ENCODE data around the gene VPS37C. TPM values are rescaled to one million over a fixed set of nuclear protein-coding genes. Genes with fewer than 3 reads are reported as not detected.

Gene VPS37C
- total RNA-seq, 4 donors from 2014 or later: 8.6 to 23.3 (median 20.5) TPM

DNA sequence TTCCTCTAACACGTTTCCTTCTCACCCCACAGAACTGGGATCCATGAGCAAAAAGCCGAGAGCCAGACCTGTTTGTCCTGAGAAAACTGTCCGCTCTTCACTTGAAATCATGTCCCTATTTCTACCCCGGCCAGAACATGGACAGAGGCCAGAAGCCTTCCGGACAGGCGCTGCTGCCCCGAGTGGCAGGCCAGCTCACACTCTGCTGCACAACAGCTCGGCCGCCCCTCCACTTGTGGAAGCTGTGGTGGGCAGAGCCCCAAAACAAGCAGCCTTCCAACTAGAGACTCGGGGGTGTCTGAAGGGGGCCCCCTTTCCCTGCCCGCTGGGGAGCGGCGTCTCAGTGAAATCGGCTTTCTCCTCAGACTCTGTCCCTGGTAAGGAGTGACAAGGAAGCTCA, 35.0 kb downstream of the VPS37C start:
- DNase-seq: no peak
- H3K4me3 ChIP-seq: no peak overlapping the region

DNA sequence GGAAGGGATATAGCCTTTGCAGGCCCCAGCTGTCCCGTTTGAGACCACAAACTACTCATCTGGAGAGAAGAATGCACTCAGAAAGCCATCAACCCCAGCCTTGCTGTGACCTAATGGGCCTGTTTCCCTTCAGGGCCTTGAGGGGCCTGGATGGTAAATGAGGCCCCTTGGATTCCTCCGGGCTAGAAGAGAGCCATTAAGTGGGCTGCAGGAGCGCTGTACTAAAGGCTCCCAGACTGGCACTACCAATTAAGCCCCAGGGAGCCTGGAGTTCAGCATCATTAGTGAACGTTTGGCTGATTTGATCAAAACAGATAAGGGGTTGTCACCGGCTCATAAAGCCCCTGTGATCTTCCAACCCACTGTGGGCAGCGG, 35.9 kb downstream of the VPS37C start:
- Histone ChIP-seq H3K27me3 (no peaks in the 10 kb centered on the region), H3K36me3 (no peaks in the 10 kb centered on the region), H3K9me3 (no peaks in the 10 kb centered on the region), H3K27ac (no peak overlapping the region), H3K4me1 (peaks cover 8 to 20% (median 14%) of the 10 kb centered on the region in 4 donors), H3K4me3 (no peak overlapping the region)
- intact Hi-C loops (cut with DNase I; ENCODE audit: low total_unique reads) (loop anchor here (5.0 kb wide), 2 partner anchors 62 to 293 kb away; no protein-coding TSS in a partner anchor), in situ Hi-C loops (cut with MboI; ENCODE audit: low pct_ligation_motif_present in 1 of 4, low pct_unique_long_range_greater_than_20kb in 1 of 4, low sequenced_read_pairs in 3 of 4) (loop anchor here in 1 of 4 donors (10.0 to 25.0 kb wide), 2 partner anchors 160 to 288 kb away; partner anchors contain the start of gene CCDC86)
- no peak for DNase-seq
- TF ChIP-seq, protein P1, sequence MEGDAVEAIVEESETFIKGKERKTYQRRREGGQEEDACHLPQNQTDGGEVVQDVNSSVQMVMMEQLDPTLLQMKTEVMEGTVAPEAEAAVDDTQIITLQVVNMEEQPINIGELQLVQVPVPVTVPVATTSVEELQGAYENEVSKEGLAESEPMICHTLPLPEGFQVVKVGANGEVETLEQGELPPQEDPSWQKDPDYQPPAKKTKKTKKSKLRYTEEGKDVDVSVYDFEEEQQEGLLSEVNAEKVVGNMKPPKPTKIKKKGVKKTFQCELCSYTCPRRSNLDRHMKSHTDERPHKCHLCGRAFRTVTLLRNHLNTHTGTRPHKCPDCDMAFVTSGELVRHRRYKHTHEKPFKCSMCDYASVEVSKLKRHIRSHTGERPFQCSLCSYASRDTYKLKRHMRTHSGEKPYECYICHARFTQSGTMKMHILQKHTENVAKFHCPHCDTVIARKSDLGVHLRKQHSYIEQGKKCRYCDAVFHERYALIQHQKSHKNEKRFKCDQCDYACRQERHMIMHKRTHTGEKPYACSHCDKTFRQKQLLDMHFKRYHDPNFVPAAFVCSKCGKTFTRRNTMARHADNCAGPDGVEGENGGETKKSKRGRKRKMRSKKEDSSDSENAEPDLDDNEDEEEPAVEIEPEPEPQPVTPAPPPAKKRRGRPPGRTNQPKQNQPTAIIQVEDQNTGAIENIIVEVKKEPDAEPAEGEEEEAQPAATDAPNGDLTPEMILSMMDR (IDR thresholded peaks at IDR 0.05): no peak
- TF ChIP-seq POLR2A (IDR thresholded peaks at IDR 0.05) (no peak), POLR2AphosphoS5 (IDR thresholded peaks at IDR 0.05) (no peak), EP300 (IDR thresholded peaks at IDR 0.05; ENCODE audit: low read depth) (no peak)
- 77% methylated on average over 6 of the region's 6 CpGs; no CpG with 5 or more reads in 1 of the 2 donors for WGBS, 2 donors (ENCODE audit: low coverage in 1 of 2)

More for the DNA sequence above, 35.0 kb downstream of the VPS37C start:
- in situ Hi-C loops (cut with MboI; ENCODE audit: low pct_ligation_motif_present in 1 of 4, low pct_unique_long_range_greater_than_20kb in 1 of 4, low sequenced_read_pairs in 3 of 4) (loop anchor here in 1 of 4 donors (10.0 to 25.0 kb wide), 2 partner anchors 161 to 289 kb away; partner anchors contain the start of gene CCDC86), intact Hi-C loops (cut with DNase I; ENCODE audit: low total_unique reads) (loop anchor here (5.0 kb wide), 2 partner anchors 61 to 294 kb away; no protein-coding TSS in a partner anchor)
- TF ChIP-seq, protein P1 (IDR thresholded peaks at IDR 0.05): no peak
- TF ChIP-seq POLR2AphosphoS5 (IDR thresholded peaks at IDR 0.05): no peak
- TF ChIP-seq POLR2A (IDR thresholded peaks at IDR 0.05): no peak
- no peak for TF ChIP-seq EP300 (IDR thresholded peaks at IDR 0.05; ENCODE audit: low read depth)
- no peak overlapping the region for H3K27ac ChIP-seq
- H3K36me3 ChIP-seq: no peaks in the 10 kb centered on the region
- peaks cover 4 to 15% (median 7%) of the 10 kb centered on the region in 4 donors for H3K4me1 ChIP-seq
- WGBS, 2 donors (ENCODE audit: low coverage in 1 of 2): 76 to 81% methylated on average over 3 to 14 of the region's 14 CpGs
- no peaks in the 10 kb centered on the region for H3K27me3 ChIP-seq
- H3K9me3 ChIP-seq: no peaks in the 10 kb centered on the region

DNA sequence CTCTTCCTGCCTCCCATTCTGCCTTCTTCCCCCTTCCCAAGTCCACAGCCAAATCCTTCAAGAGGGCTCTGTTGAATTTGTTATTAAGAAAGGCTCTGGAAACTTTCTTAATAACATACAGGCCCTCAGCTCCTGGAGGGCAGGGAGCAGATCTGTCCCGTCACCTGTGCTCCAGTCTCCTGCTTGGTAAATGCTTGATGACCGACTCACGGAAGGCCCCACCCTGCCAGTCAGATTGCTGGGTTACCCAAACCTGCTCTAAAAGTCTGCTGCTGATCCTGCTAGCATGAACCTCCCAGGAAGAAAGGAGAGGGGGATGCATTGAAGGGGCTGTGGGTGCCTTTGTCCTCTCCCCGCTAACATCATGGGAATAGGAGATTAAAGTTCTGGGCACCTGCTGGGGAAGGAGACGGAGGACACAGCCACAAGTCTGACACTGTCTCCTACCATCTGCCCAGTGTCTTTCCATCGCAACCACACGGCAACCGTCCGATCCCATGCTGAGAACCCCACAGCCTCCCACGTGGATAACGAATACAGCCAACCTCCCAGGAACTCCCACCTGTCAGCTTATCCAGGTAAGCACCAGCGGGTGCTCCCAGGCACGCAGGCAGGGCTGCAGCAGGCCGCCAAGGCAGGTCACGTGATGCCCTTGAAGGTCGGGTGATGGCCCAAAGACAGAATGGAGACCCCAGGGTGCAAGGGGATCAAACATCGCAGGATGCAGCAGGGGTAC, 36.5 kb downstream of the VPS37C start:
- no peaks in the 10 kb centered on the region for H3K9me3 ChIP-seq
- H3K27me3 ChIP-seq: no peaks in the 10 kb centered on the region
- WGBS, 2 donors (ENCODE audit: low coverage in 1 of 2): 84 to 100% methylated on average over 2 to 17 of the region's 17 CpGs
- intact Hi-C loops (cut with DNase I; ENCODE audit: low total_unique reads): loop anchor here (5.0 kb wide), 2 partner anchors 63 to 292 kb away; no protein-coding TSS in a partner anchor
- H3K4me3 ChIP-seq: no peak overlapping the region
- H3K36me3 ChIP-seq: no peaks in the 10 kb centered on the region
- no peak for TF ChIP-seq POLR2A (IDR thresholded peaks at IDR 0.05)
- TF ChIP-seq, protein P1 (IDR thresholded peaks at IDR 0.05): no peak
- DNase-seq: no peak
- in situ Hi-C loops (cut with MboI; ENCODE audit: low pct_ligation_motif_present in 1 of 4, low pct_unique_long_range_greater_than_20kb in 1 of 4, low sequenced_read_pairs in 3 of 4): loop anchor here in 1 of 4 donors (10.0 to 25.0 kb wide), 2 partner anchors 160 to 287 kb away; partner anchors contain the start of gene CCDC86
- peaks cover 7 to 15% (median 10%) of the 10 kb centered on the region in 4 donors for H3K4me1 ChIP-seq
- H3K27ac ChIP-seq: no peak overlapping the region

DNA sequence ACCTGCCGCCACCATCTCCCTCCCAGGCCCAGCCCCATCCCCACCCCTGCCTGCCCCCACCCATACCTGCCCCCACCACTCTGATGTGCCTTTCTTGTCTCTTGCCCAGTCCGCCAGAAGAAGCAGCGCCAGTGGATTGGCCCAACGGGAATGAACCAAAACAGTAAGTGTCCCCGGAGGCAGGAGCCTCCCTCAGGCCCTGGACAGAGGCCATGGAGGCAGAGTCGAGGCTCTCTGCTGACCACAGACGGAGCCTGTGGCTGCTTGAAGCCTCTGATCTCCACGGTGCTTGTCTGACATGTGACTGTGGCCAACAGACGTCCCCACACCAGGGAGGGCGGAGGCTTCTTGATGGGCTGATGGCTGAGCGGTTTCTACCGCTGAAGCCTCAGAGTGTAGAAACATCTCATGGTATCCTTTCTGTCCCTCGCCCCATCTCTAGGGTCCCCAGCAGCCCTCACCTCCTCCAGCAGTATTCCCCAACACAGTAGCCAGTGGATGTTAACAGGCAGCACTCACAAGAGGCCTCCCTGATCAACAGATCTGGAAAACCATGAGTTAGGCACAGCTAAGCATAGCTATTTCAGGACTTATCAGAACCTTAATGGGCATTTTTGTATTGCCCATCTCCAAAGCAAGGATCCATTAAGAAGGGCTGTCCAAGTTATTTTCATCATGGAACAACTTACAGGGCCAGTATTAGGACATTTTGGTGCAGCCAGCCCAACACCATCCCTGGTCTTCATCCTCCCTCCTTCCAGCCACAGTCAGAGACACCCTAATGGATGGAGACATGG, 37.3 kb downstream of the VPS37C start:
- DNase-seq: no peak
- no peaks in the 10 kb centered on the region for H3K9me3 ChIP-seq
- in situ Hi-C loops (cut with MboI; ENCODE audit: low pct_ligation_motif_present in 1 of 4, low pct_unique_long_range_greater_than_20kb in 1 of 4, low sequenced_read_pairs in 3 of 4): loop anchor here in 1 of 4 donors (10.0 kb wide), 1 partner anchor 159 kb away; no protein-coding TSS in a partner anchor
- WGBS, 2 donors (ENCODE audit: low coverage in 1 of 2): 85 to 90% methylated on average over 4 to 13 of the region's 13 CpGs
- H3K36me3 ChIP-seq: no peaks in the 10 kb centered on the region
- TF ChIP-seq EP300 (IDR thresholded peaks at IDR 0.05; ENCODE audit: low read depth): no peak
- TF ChIP-seq POLR2AphosphoS5 (IDR thresholded peaks at IDR 0.05): no peak
- TF ChIP-seq, protein P1 (IDR thresholded peaks at IDR 0.05): no peak
- TF ChIP-seq POLR2A (IDR thresholded peaks at IDR 0.05): no peak
- H3K4me1 ChIP-seq: peaks cover 7 to 11% (median 10%) of the 10 kb centered on the region in 4 donors
- no peaks in the 10 kb centered on the region for H3K27me3 ChIP-seq
- intact Hi-C loops (cut with DNase I; ENCODE audit: low total_unique reads): no loop called here
- H3K4me3 ChIP-seq: no peak overlapping the region
- no peak overlapping the region for H3K27ac ChIP-seq

Data from transverse colon (tissue), 4 donors.